Measurements from ENCODE around the gene NXPH3.
"Not testable (repeated sequence)": the region's sequence is repeated elsewhere in the genome, so short reads cannot be mapped to it uniquely, and the experiment has no call there.

The NXPH3 gene

DNA sequence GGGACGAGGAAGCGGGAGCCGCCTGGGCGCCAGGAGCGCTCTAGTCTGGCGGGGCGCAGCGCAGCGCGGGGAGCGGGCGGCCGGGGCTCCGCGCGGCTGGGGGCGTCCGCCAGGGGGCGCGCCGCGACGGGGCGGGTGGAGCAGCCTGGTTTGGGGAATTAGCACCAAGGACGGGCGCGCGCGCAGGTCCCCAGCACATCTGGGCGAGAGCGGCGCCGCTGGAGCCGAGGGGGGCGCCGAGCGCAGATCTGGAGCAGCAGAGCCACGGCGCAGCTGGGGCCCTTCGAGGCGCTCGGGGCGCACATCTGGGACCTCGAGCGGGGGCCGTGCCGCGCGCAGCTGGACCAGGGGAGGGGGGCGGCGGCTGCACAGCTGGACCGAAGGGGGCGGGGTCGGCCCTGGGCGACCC is at the start of gene NXPH3:
NXPH3 (plus strand) TSS at position 193 of the 409 bp plus-strand sequence. CDS start 349 bp downstream, outside the sequence.
- Histone ChIP-seq H3K4me3 (peak within 1 kb of the TSS; percentile 32 to 54 (median 39)), H3K27ac (peak within 1 kb of the TSS in 9 of 21 experiments; percentile 11 to 77 (median 62))

DNA sequence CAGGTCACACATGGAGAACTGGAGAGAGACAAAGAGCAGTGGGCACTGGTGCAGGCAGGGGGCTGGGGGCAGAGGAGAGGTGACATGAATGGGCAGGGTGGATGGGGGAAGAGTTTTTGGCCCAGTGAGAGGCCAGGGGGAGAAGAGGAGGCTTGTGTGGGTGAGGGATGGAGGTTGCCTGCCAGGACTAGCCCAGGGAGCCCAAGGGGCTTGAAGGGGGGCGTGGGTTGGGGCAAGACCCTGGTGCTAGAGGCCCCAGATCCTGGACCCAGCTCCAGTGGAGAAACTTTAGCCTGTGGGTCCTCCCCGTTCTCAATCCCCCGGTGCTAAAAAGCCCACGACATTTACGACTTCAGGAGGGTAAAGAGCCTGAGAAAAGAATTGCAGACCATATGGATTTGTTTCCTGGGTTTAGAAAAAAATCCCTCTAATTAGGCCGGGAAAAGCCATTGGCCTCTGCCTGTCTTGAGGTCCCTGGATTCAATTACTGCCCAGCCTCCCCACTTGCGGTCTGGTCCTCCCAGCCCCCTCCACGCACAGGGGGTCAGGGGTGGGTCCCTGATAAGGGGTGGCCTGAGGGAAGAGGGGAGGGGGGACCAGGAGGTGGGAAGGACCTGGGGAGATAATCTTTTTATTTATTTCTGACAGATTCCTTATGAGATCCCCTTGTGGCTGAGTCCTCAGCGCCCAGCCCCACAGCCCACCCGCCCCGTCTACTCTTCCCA is 47.6 kb upstream of the NXPH3 start:
- Histone ChIP-seq H3K4me3 (no peak overlapping the region), H3K27ac (peak overlapping the region in 1 of 21 experiments; percentile 46)

DNA sequence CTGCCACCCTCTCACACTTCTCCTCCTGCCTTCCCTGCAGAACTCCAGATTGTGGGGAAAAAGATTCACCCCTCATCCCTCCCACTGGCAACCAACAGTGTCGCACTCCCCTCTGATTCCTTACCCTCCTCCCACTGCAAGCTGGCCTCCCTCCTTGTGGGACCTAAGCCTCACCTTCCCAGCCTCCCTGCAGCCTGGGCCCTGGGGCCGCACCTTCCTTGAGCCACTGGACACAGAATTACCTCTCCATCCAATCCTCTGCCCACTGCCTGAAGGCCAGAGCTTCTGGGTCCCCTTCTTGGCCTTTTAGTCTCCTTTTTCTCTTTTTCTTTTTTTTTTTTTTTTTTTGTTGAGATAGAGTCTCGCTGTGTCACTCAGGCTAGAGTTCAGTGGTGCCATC is 46.7 kb upstream of the NXPH3 start:
- H3K27ac ChIP-seq, result no peak overlapping the region
- H3K4me3 ChIP-seq, result no peak overlapping the region

DNA sequence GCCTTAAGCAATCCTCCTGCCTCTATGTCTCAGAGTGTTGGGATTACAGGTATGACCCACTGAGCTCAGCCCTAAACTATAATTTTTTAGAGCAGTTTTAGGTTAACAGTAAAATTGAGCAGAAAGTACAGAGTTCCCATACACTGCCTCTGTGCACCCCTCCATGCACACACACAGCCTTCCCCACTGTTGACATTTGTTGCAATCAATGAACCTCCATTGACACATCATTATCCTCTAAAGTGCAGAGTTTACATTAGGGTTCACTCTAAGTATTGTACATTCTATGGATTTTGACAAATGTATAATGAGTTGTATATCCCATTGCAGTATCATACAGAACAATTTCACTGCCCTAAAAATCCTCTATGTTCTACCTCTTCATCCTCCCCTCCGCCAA is 45.6 kb upstream of the NXPH3 start:
- H3K27ac ChIP-seq, result no peak overlapping the region
- H3K4me3 ChIP-seq, result no peak overlapping the region

DNA sequence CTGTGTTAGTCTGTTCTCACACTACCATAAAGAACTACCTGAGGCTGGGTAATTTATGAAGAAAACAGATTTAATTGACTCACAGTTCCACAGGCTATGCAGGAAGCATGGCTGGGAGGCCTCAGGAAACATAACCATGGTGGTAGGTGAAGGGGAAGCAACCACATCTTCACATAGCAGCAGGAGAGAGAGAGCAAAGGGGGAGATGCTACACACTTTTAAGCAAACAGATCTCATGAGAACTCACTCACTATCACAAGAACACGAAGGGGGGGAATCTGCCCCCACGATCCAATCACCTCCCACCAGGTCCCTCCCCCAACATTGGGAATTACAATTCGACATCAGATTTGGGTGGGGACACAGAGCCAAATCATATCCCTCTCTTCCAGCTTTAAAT is 31.8 kb upstream of the NXPH3 start:
- Histone ChIP-seq H3K27ac (no peak overlapping the region), H3K4me3 (no peak overlapping the region)

DNA sequence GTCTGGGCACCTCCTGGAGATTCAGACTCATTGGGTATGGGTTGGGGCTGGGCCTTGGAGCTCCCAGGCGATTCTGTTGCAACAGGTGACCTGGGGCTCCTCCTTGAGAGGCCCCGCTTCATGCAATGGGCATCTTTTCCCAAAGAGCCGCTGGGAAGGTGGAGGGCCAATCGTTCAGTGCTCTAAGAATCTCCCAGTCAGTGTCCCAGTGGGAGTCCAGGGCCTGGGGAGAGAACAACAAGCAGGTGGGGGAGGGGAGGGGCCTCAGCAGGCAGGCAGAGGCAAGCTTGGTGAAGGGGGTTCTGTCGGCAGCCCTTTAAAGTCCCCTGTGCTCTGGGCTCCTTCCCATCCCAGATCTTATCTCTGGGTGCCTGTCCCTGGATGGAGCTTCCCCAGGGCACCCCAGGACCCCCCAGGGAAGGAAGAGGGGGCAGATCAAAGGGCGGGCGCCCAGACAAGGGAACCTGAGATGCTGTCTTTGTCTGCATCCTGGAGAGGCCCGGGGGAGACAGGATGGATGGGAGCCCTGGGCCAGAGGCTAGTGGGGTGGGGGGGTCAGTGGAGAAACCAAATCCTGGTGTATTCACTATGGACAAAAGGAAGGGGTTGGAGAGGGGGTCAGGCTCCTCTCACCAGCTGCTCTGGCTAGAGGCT is 30.5 kb upstream of the NXPH3 start:
- Histone ChIP-seq H3K27ac (no peak overlapping the region), H3K4me3 (no peak overlapping the region)

DNA sequence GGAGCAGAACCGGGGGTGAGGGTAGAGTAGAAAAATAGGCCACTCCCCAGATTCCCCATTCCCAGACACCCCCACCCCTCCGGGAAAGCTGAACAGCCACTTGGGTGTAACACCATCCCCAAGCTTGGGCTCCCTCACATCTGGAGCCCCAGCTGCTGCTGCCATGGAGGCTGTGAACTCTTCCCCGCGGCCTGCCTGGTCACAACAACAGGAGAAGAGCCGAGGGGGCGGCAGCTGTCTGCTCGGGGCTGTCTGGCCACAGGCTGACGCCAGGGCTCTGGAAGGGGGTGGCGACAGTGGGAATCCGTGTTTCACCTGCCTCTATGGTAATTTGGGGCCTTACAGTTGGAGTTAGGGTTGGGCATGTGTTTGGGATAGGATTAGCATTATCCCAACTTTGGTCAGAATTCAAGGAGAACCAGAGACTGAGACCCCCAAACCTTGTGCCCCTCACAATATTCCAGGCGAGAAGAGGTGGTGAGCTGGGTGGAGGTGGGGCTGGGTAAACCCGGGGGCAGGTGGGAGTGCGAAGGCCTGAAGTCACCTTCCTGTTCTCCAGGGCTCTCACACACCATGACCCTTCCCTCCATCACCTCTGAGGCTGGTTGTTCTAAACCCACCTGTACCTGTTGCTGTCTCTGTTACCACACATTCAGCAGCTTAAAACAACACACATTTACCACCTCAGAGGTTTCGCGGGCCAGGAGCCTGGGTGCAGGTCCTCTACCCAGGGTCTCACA is 29.7 kb upstream of the NXPH3 start:
- Histone ChIP-seq H3K27ac (no peak overlapping the region), H3K4me3 (no peak overlapping the region)

DNA sequence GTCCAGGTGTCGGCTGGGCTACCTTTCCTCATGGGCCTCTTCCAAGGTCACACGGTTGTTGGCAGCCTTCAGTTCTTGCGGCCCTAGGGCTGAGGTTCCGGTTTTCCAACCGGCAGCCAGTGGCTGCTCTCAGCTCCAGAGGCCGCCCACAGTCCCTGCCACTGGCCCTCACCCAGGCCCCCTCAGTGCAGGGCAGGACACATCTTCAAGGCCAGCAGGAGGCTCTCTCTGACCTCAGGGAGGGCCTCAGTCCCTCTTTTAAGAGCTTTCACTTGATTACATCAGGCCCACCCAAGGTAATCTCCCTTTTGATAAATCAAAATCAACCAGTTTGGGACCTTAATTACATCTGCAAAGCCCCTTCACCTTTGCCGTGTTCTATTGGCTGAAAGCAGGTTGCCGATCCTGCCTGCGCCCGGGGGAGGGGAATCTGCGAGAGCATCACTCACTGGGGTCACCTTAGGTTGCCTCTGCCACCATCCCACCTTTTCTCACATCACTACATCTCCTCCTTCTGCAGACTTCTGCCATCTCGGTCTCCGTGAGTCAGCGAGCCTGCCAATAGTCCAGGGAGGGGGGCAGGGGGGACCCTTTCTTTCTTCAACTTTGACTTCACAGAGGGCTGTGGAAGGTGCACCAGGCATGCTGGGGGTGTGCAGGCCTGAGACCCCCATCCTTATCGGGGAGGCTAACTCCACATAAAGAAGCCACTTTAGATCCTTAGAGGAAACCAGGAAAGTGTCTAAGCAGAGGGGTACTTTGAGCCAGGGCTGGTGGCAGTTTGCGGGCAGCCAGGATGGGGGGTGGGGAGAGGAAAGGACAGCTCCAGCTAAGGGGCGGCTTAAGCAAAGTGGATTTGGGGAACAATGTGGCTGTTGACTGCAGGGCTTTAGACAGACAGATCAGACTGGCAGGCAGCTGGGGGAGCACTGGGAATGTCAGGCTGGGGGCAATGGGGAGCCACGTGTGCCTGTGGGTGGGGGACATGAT is 28.8 kb upstream of the NXPH3 start:
- Histone ChIP-seq H3K27ac (no peak overlapping the region), H3K4me3 (no peak overlapping the region)

DNA sequence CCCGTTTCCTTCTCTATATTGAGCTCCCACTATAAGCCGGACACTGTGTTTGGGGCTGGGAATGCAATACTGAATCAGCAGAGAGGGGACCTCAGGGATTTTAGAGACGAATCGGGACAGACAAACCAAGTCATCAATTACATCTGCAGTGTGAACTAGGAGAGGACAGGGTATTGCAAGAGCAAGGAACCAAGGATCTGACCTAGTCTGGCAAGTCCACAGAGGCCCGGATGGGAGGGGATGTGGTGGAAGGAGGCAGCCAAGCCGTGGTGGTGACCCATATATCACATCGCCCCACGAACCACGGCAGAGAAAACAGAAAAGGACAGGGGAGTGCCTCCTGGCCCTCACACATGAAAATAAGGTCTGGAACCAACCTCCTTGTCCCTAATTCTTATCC is 28.1 kb upstream of the NXPH3 start:
- no peak overlapping the region for H3K27ac ChIP-seq
- H3K4me3 ChIP-seq, result no peak overlapping the region

DNA sequence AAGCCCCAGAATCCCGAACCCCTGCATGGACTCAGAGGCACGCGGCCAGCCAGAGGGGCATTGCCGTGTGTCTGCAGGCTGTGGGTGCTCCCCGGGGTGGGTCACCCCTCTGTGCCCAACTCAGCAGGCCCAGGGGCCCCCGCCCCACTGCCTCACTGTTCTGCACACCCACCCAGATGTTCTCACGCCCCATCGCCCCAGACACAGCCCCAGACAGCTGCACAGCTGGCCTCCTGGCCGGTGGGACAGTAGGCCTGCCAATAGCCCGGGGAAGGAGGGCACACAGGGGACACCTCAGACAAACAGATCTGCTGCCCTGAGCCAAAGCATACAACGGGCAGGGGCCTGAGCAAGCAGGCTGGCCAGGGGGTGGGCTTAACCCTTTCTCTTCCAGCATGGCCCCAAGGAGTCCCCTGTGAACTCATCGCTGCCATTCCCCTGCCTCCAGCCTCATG is 27.6 kb upstream of the NXPH3 start:
- Histone ChIP-seq H3K4me3 (no peak overlapping the region), H3K27ac (no peak overlapping the region)

DNA sequence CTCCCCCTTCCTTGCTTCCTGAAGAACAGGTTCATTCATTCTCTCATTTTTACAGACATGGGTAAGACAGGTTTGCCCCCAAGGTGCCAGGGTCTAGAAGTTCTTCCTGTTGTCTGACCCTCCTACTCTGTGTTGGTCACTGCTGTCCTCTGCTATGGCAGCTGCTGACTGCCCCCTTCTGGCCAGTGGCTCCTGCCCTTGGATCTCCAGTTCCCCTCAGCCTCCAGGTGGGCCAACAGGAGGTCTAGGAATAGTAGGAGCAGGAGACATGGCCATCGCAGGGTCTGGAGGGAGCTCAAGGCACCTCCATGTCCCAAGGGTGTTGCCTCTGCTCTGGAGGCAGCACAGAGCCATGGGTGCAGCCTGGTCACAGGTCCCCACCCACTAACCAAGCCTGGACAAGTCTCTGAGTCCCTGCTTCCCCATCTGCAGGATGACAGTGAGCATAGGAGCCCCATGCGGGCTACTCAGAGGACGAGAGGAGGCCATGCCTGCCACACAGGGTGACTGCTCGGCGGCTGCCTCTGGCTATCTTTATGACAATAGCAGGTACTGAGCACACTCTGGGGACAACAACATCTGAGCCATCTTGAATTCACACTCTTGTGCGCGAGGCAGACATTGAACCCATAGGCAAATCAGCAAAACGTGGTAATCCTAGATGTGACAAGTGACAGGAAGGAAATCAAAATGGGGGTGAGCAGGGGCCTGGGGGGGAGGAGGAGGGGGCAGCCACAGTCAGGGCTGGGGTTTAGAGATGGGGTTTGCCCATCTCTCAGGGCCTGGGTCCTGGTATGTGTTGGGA is 27.0 kb upstream of the NXPH3 start:
- H3K27ac ChIP-seq, result no peak overlapping the region
- no peak overlapping the region for H3K4me3 ChIP-seq

DNA sequence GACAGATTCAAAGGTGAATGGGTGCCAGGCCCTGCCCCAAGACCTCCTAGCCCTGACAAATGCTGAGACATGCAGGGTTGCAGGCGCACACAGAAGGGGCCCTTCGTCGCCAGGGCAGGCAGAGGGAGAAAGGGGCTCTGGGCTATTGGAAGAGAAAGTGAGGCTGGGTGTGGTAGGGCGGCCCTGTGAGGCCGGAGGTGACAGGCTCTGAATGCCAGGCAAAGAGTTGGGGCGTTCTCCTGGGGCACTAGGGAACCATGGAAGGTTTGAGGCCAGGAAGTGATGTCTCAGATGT is 26.4 kb upstream of the NXPH3 start:
- no peak overlapping the region for H3K27ac ChIP-seq
- no peak overlapping the region for H3K4me3 ChIP-seq

DNA sequence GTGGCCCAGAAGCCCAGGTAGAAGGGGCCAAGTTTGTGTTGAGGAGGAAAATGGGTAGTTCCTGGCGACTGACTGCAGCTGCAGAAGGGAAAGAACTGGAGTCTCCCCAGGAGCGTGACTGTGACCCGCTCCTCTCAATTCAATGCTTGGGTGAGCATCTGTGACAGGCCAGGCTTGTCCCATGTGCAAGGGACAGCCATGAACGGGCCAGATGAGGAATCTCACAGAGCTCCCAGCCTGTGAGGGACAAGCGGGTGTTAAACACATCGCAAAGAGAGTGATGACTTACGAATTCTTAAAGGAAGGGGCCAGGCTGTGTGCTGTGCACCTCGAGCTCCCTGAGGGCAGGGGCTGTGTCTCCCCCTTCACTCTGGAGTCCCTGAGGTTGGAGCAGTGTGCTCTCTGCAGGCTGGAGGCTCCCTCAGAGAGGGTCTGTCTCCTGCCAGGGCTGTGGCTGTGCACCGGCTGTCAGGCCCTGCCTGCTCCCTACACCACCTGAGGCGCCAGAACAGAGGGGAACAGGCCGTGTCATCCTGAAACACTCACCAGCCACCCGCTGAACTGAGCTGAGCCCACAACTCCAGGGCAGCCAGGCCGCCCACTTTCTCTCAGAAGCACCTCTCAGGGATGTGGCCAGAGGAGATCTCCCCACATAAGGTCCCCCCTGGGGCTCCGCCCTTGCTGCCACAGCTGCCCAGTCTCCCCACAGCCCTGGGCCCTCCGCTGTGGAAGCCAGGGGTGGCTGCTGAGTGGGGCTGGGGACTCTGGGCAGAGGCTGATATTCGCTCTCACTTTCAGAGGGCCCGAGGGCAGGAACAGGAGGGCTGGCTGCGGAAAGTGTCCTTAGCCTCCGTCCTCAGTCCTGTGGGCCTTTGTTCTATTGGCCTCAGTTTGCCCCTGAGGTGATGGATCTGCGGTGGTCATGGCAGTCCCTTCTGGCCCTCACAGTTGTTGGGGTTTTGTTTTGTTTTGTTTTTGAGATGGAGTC is 25.7 kb upstream of the NXPH3 start:
- no peak overlapping the region for H3K4me3 ChIP-seq
- no peak overlapping the region for H3K27ac ChIP-seq

DNA sequence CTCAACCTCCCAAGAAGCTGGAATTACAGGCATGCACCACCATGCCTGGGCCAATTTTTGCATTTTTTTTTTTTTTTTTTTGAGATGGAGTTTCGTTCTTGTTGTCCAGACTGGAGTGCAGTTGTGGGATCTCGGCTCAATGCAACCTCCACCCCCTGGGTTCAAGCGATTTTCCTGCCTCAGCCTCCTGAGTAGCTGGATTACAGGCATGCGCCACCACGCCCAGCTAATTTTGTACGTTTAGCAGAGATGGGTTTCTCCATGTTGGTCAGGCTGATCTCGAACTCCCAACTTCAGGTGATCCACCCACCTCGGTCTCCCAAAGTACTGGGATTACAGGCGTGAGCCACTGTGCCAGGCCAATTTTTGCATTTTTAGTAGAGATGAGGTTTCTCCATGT is 24.9 kb upstream of the NXPH3 start:
- not testable (repeated sequence) for H3K27ac ChIP-seq, H3K4me3 ChIP-seq

DNA sequence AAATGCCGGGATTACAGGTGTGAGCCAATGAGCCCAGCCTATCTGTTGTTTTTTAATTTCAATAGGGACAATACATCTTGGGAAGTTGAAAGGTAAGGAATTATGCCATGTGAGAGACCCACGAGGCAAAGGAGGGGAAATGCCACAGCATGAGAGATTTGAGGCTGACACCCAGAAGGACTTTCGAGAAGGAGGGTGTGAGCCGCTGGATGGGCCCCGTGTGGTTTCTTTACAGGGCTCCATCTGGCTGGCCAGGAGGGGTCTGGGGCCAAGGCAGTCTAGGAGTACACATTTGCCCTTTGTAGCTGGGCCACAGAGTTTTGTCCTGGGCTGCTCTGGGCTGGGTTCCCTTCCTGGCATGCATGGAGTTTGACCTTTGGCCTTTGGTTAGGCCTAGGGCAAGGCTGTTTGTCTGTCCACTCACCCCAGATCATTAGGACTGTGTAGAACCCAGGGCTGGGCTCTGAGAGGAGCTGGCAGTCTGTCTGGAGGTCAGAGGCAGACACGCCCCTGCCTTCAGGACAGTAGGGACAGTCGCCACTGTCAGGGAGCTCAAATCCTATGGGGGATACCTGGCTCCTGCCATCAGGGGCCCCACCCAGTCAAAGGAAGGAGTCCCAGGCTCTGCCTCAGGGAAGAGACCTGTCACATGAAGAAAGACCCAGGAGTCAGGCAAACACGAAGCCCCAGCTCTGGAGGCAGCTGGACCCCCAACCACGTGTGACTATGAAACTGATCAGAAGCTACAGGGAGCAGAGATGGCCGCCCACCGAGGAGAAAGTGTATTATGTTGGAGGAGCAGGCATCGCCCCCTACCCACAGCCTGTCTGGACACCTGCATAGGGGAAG is 24.2 kb upstream of the NXPH3 start:
- Histone ChIP-seq H3K27ac (no peak overlapping the region), H3K4me3 (no peak overlapping the region)

DNA sequence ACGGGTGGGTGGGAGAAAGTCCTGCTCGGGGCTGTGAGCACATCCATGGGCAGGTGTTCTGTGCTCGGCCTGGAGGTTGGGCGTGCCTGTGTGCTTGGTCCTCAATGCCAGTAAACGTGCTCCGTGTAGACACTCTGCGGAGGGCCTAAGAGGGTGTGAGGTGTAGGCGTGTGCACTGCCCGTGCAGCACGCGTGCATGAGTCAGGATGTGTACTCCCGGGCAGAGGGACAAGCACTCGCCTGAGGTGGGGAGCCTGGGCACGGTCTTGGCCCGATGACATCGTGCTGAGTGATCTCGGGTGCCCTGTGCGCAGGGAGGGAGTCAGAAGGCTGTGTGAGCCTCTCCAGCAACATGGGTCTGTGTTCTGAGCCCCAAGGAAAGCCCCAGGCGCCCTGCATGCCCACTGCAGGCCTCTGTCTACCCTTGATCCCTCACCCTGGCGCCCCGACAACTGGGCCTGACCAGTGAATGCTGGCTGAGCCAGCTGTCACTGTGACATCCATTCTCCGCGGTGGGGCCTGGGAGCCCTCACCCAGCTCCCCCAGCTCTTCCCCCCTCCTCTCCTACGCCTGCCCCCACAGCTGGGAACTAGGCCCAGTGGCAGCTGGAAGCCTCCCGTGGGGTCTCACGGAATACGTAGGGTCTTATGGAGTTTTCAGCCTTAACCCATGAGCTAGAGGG is 23.5 kb upstream of the NXPH3 start:
- Histone ChIP-seq H3K27ac (no peak overlapping the region), H3K4me3 (no peak overlapping the region)

Data from skin epidermis (tissue), 12 donors.